Measurements from ENCODE around the gene PMEL. TPM values are rescaled to one million over a fixed set of nuclear protein-coding genes. Genes with fewer than 3 reads are reported as not detected.

PMEL gene
- total and polyA plus RNA-seq, 9 of the 15 experiments (the other 6 are each of a cell fraction or from before 2014, with no cell fraction given), result 0.36 to 2.0 (median 0.98) TPM

DNA sequence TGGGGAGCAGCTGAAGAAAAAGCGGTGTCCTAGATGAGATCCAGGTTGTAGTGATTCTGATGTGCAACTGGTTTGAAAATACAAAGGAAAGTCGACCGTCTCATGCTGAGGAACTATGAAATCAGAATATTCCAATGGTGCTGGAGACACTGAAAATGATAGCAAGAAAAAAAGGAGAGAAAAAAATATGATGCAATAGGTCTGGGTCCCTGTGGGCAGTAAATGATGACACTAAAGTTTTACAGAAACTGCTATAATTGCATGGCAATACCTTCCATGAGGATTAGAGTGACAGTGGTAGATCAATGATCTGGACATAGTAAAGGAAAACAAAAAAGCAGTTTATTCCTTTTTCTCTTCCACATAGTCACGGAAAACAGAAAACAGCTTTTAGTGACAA, 40.5 kb downstream of the PMEL start (continued):
- TF ChIP-seq RHOXF2B (CRISPR knock-in tag; conservative IDR thresholded peaks at IDR 0.05) (no peak), CEBPB (tag; IDR thresholded peaks at IDR 0.05) (peak; percentile 90), MEF2D (tag; conservative IDR thresholded peaks at IDR 0.05; ENCODE audit: low read depth) (no peak), ZFP1 (CRISPR knock-in tag; IDR thresholded peaks at IDR 0.05) (no peak), ZKSCAN1 (IDR thresholded peaks at IDR 0.05; ENCODE audit: low read depth, low read length) (no peak), RFX5 (IDR thresholded peaks at IDR 0.05; ENCODE audit: low read depth, low read length) (no peak), WHSC1 (IDR thresholded peaks at IDR 0.05; ENCODE audit: low read length) (no peak), NUFIP1 (IDR thresholded peaks at IDR 0.05; ENCODE audit: partially characterized antibody) (no peak), CCAR2 (IDR thresholded peaks at IDR 0.05; ENCODE audit: low read depth, low read length) (no peak), SIX5 (IDR thresholded peaks at IDR 0.05; ENCODE audit: borderline replicate concordance in 1 of 2, insufficient read depth in 1 of 2, low read depth in 1 of 2, low read length in 2 of 2) (no peak), GATAD2B (IDR thresholded peaks at IDR 0.05; ENCODE audit: borderline replicate concordance) (no peak), SPI1 (IDR thresholded peaks at IDR 0.05; ENCODE audit: borderline replicate concordance, low read depth, low read length) (no peak), C11orf30 (IDR thresholded peaks at IDR 0.05; ENCODE audit: low read depth) (peak; percentile 40; the same call in 1 of the 2 replicates), L3MBTL2 (IDR thresholded peaks at IDR 0.05) (no peak), RBM17 (IDR thresholded peaks at IDR 0.05; ENCODE audit: borderline replicate concordance, low read depth, low read length) (no peak), ZNF134 (CRISPR knock-in tag; conservative IDR thresholded peaks at IDR 0.05) (no peak), PCBP2 (IDR thresholded peaks at IDR 0.05; ENCODE audit: low read depth, low read length, poor library complexity, severe bottlenecking) (no peak)
- TF ChIP-seq, protein P1, sequence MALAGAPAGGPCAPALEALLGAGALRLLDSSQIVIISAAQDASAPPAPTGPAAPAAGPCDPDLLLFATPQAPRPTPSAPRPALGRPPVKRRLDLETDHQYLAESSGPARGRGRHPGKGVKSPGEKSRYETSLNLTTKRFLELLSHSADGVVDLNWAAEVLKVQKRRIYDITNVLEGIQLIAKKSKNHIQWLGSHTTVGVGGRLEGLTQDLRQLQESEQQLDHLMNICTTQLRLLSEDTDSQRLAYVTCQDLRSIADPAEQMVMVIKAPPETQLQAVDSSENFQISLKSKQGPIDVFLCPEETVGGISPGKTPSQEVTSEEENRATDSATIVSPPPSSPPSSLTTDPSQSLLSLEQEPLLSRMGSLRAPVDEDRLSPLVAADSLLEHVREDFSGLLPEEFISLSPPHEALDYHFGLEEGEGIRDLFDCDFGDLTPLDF (CRISPR knock-in tag; IDR thresholded peaks at IDR 0.05), result no peak
- TF ChIP-seq, protein P2, sequence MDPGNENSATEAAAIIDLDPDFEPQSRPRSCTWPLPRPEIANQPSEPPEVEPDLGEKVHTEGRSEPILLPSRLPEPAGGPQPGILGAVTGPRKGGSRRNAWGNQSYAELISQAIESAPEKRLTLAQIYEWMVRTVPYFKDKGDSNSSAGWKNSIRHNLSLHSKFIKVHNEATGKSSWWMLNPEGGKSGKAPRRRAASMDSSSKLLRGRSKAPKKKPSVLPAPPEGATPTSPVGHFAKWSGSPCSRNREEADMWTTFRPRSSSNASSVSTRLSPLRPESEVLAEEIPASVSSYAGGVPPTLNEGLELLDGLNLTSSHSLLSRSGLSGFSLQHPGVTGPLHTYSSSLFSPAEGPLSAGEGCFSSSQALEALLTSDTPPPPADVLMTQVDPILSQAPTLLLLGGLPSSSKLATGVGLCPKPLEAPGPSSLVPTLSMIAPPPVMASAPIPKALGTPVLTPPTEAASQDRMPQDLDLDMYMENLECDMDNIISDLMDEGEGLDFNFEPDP (CRISPR knock-in tag; IDR thresholded peaks at IDR 0.05), result no peak
- TF ChIP-seq, protein P3, sequence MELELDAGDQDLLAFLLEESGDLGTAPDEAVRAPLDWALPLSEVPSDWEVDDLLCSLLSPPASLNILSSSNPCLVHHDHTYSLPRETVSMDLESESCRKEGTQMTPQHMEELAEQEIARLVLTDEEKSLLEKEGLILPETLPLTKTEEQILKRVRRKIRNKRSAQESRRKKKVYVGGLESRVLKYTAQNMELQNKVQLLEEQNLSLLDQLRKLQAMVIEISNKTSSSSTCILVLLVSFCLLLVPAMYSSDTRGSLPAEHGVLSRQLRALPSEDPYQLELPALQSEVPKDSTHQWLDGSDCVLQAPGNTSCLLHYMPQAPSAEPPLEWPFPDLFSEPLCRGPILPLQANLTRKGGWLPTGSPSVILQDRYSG (tag; conservative IDR thresholded peaks at IDR 0.05; ENCODE audit: low read depth), result no peak
- TF ChIP-seq, protein P4, sequence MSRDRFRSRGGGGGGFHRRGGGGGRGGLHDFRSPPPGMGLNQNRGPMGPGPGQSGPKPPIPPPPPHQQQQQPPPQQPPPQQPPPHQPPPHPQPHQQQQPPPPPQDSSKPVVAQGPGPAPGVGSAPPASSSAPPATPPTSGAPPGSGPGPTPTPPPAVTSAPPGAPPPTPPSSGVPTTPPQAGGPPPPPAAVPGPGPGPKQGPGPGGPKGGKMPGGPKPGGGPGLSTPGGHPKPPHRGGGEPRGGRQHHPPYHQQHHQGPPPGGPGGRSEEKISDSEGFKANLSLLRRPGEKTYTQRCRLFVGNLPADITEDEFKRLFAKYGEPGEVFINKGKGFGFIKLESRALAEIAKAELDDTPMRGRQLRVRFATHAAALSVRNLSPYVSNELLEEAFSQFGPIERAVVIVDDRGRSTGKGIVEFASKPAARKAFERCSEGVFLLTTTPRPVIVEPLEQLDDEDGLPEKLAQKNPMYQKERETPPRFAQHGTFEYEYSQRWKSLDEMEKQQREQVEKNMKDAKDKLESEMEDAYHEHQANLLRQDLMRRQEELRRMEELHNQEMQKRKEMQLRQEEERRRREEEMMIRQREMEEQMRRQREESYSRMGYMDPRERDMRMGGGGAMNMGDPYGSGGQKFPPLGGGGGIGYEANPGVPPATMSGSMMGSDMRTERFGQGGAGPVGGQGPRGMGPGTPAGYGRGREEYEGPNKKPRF (IDR thresholded peaks at IDR 0.05; ENCODE audit: low read depth, low read length), result no peak
- TF ChIP-seq, protein P5, sequence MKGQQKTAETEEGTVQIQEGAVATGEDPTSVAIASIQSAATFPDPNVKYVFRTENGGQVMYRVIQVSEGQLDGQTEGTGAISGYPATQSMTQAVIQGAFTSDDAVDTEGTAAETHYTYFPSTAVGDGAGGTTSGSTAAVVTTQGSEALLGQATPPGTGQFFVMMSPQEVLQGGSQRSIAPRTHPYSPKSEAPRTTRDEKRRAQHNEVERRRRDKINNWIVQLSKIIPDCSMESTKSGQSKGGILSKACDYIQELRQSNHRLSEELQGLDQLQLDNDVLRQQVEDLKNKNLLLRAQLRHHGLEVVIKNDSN (CRISPR knock-in tag; IDR thresholded peaks at IDR 0.05), result no peak
- TF ChIP-seq, protein P6, sequence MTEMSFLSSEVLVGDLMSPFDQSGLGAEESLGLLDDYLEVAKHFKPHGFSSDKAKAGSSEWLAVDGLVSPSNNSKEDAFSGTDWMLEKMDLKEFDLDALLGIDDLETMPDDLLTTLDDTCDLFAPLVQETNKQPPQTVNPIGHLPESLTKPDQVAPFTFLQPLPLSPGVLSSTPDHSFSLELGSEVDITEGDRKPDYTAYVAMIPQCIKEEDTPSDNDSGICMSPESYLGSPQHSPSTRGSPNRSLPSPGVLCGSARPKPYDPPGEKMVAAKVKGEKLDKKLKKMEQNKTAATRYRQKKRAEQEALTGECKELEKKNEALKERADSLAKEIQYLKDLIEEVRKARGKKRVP (CRISPR knock-in tag; IDR thresholded peaks at IDR 0.05), result peak; percentile 85
